ENCODE results near the gene FBXL16.

Gene FBXL16

GRCh38 chr16:698911-699671, 6.5 kb downstream of the FBXL16 start:
- no peak for TF ChIP-seq CTCF (IDR thresholded peaks at IDR 0.05; ENCODE audit: low read depth, low read length)
- TF ChIP-seq MYC (IDR thresholded peaks at IDR 0.05; ENCODE audit: low read depth, low read length) = no peak
- no peak for TF ChIP-seq MAX (IDR thresholded peaks at IDR 0.05; ENCODE audit: low read depth, low read length)
- TF ChIP-seq POLR2A (IDR thresholded peaks at IDR 0.05; ENCODE audit: extremely low read depth, insufficient read length) = no peak
- DNase-seq (ENCODE audit: low read depth) = no peak
- H3K4me3 ChIP-seq (ENCODE audit: low read depth, low read length) = no peak overlapping the region

GRCh38 chr16:695355-696089, 10.1 kb downstream of the FBXL16 start:
- TF ChIP-seq MAX (IDR thresholded peaks at IDR 0.05; ENCODE audit: low read depth, low read length) (no peak), CTCF (IDR thresholded peaks at IDR 0.05; ENCODE audit: low read depth, low read length) (no peak), MYC (IDR thresholded peaks at IDR 0.05; ENCODE audit: low read depth, low read length) (no peak), POLR2A (IDR thresholded peaks at IDR 0.05; ENCODE audit: extremely low read depth, insufficient read length) (no peak)
- DNase-seq (ENCODE audit: low read depth) = no peak
- no peak overlapping the region for H3K4me3 ChIP-seq (ENCODE audit: low read depth, low read length)

GRCh38 chr16:694863-695354, 10.7 kb downstream of the FBXL16 start:
- TF ChIP-seq POLR2A (IDR thresholded peaks at IDR 0.05; ENCODE audit: extremely low read depth, insufficient read length) = no peak
- no peak for TF ChIP-seq MYC (IDR thresholded peaks at IDR 0.05; ENCODE audit: low read depth, low read length)
- TF ChIP-seq CTCF (IDR thresholded peaks at IDR 0.05; ENCODE audit: low read depth, low read length) = no peak
- no peak for TF ChIP-seq MAX (IDR thresholded peaks at IDR 0.05; ENCODE audit: low read depth, low read length)
- DNase-seq (ENCODE audit: low read depth) = no peak
- no peak overlapping the region for H3K4me3 ChIP-seq (ENCODE audit: low read depth, low read length)

- TF ChIP-seq MYC (IDR thresholded peaks at IDR 0.05; ENCODE audit: low read depth, low read length) (no peak), MAX (IDR thresholded peaks at IDR 0.05; ENCODE audit: low read depth, low read length) (no peak), CTCF (IDR thresholded peaks at IDR 0.05; ENCODE audit: low read depth, low read length) (no peak), POLR2A (IDR thresholded peaks at IDR 0.05; ENCODE audit: extremely low read depth, insufficient read length) (no peak)
- DNase-seq (ENCODE audit: low read depth) = no peak
- H3K4me3 ChIP-seq (ENCODE audit: low read depth, low read length) = no peak overlapping the region
Measured at GRCh38 chr16:694187-694862, 11.3 kb downstream of the FBXL16 start.

GRCh38 chr16:693766-694165, 11.8 kb downstream of the FBXL16 start:
- DNase-seq (ENCODE audit: low read depth) = no peak
- no peak overlapping the region for H3K4me3 ChIP-seq (ENCODE audit: low read depth, low read length)
- TF ChIP-seq POLR2A (IDR thresholded peaks at IDR 0.05; ENCODE audit: extremely low read depth, insufficient read length) = no peak
- no peak for TF ChIP-seq MYC (IDR thresholded peaks at IDR 0.05; ENCODE audit: low read depth, low read length)
- no peak for TF ChIP-seq CTCF (IDR thresholded peaks at IDR 0.05; ENCODE audit: low read depth, low read length)
- TF ChIP-seq MAX (IDR thresholded peaks at IDR 0.05; ENCODE audit: low read depth, low read length) = no peak
